ENCODE measurements around the gene PRXL2B. TPM values are rescaled to one million over a fixed set of nuclear protein-coding genes. Genes with fewer than 3 reads are reported as not detected.
"Not testable (repeated sequence)": the region's sequence is repeated elsewhere in the genome, so short reads cannot be mapped to it uniquely, and the experiment has no call there.

The PRXL2B gene
- total RNA-seq, 1 donor from 2014 or later = 55.7 TPM

- no peak for DNase-seq (ENCODE audit: low read depth in 2 of 2)
These were observed 25.3 kb downstream of the PRXL2B start for GRCh38 chr1:2611621-2612437.

GRCh38 chr1:2612591-2613365, 26.2 kb downstream of the PRXL2B start:
- DNase-seq (ENCODE audit: low read depth in 2 of 2) = no peak

GRCh38 chr1:2614145-2614544, 27.6 kb downstream of the PRXL2B start:
- DNase-seq (ENCODE audit: low read depth in 2 of 2) = no peak

- DNase-seq (ENCODE audit: low read depth in 2 of 2) = no peak
These were observed 31.4 kb downstream of the PRXL2B start for GRCh38 chr1:2617971-2618470.

- DNase-seq (ENCODE audit: low read depth in 2 of 2) = no peak
These were observed 37.2 kb downstream of the PRXL2B start for GRCh38 chr1:2623571-2624337.

GRCh38 chr1:2624735-2625300, 38.2 kb downstream of the PRXL2B start:
- no peak for DNase-seq (ENCODE audit: low read depth in 2 of 2)

GRCh38 chr1:2625311-2625710, 38.7 kb downstream of the PRXL2B start:
- no peak for DNase-seq (ENCODE audit: low read depth in 2 of 2)

- not testable (repeated sequence) for DNase-seq (ENCODE audit: low read depth in 2 of 2)
These were observed 39.2 kb downstream of the PRXL2B start for GRCh38 chr1:2625748-2626147.

- DNase-seq (ENCODE audit: low read depth in 2 of 2) = no peak
These were observed 41.2 kb downstream of the PRXL2B start for GRCh38 chr1:2627746-2628145.

- no peak for DNase-seq (ENCODE audit: low read depth in 2 of 2)
These were observed 41.8 kb downstream of the PRXL2B start for GRCh38 chr1:2628191-2628932.

- no peak for DNase-seq (ENCODE audit: low read depth in 2 of 2)
These were observed 42.5 kb downstream of the PRXL2B start for GRCh38 chr1:2628933-2629626.

GRCh38 chr1:2629627-2630497, 43.3 kb downstream of the PRXL2B start:
- DNase-seq (ENCODE audit: low read depth in 2 of 2) = no peak

- DNase-seq (ENCODE audit: low read depth in 2 of 2) = no peak
These were observed 44.0 kb downstream of the PRXL2B start for GRCh38 chr1:2630498-2631135.

GRCh38 chr1:2631136-2632050, 44.8 kb downstream of the PRXL2B start:
- DNase-seq (ENCODE audit: low read depth in 2 of 2) = no peak

GRCh38 chr1:2632051-2632430, 45.5 kb downstream of the PRXL2B start:
- no peak for DNase-seq (ENCODE audit: low read depth in 2 of 2)

- DNase-seq (ENCODE audit: low read depth in 2 of 2) = no peak
These were observed 46.2 kb downstream of the PRXL2B start, which contains the start of gene MMEL1 for GRCh38 chr1:2632561-2633361. MMEL1 (minus strand) TSS chr1:2633016; CDS start chr1:2629484, 3,532 bp downstream.

All from dermis microvascular lymphatic vessel endothelial cell (primary cell).